ENCODE data around the gene TMCC1. TPM values are rescaled to one million over a fixed set of nuclear protein-coding genes. Genes with fewer than 3 reads are reported as not detected.

The TMCC1 gene
- total and polyA plus RNA-seq, 2 donors (not counting 3 experiments of a cell fraction or from before 2014, with no cell fraction given) = 17.4 to 38.4 TPM

DNA sequence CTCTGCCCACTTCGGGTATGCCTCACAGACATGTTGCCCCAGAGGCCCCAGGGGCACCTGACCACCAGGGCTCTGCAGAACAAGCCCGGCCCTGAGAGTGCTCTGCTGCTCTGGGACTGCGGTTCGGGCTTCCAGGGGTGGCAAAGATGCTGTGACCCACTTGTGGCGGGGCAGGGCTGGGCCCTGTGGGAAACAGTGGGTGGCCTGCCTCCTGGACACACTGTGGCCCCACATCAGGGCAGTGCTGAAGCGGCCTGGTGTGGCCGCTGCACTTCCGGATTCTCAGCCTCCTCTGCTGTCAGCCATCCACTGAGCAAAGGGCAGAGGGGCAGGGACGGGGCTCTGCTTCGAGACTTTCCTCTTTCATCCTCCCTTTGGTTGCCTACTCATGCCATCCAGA lies 260.5 kb downstream of the TMCC1 start:
- Histone ChIP-seq H3K4me3 (replicated peaks in 1 of 3; ENCODE audit: insufficient read depth in 1 of 3, low read depth in 1 of 3, low read length in 3 of 3) (no peak overlapping the region), H3K36me3 (ENCODE audit: control insufficient read depth in 2 of 2, extremely low read depth in 1 of 2, insufficient read depth in 2 of 2, low read length in 2 of 2) (no peaks in the 10 kb centered on the region), H3K4me2 (ENCODE audit: insufficient read depth, low read length) (no peak overlapping the region), H3K27me3 (ENCODE audit: control insufficient read depth in 2 of 2, insufficient read depth in 2 of 2, low read length in 2 of 2) (no peaks in the 10 kb centered on the region), H3K27ac (ENCODE audit: insufficient read depth, low read depth, low read length) (no peak overlapping the region), H4K20me1 (replicated peaks; ENCODE audit: control insufficient read depth, extremely low read depth, insufficient read depth, low read length) (no peaks in the 10 kb centered on the region), H3K4me1 (ENCODE audit: control insufficient read depth, extremely low read depth, insufficient read depth, low read length) (peaks cover 4% of the 10 kb centered on the region), H3K9me1 (replicated peaks; ENCODE audit: control insufficient read depth, extremely low read depth, insufficient read depth, low read length) (no peaks in the 10 kb centered on the region), H3K79me2 (ENCODE audit: control insufficient read depth, insufficient read depth, low read length) (no peaks in the 10 kb centered on the region), H2AFZ (ENCODE audit: low read depth, low read length) (no peak overlapping the region), H3K9me3 (replicated peaks; ENCODE audit: control insufficient read depth, insufficient read depth, low read length) (no peaks in the 10 kb centered on the region), H3K9ac (replicated peaks; ENCODE audit: extremely low read depth, insufficient read depth, low read length) (no peak overlapping the region)
- ChIA-PET POLR2A (no interaction called here), CTCF (interaction anchor here (0.6 kb wide), 1 partner anchor 257 kb away, joined by 3 read pairs; no protein-coding TSS in a partner anchor)
- intact Hi-C loops (cut with micrococcal nuclease) (no loop called here), dilution Hi-C loops (cut with MboI; ENCODE audit: extremely low pct_ligation_motif_present, low sequenced_read_pairs) (no loop called here)
- no peak for FAIRE-seq
- DNase-seq (ENCODE audit: low read depth, low spot score) = no peak
- TF ChIP-seq, protein P1, sequence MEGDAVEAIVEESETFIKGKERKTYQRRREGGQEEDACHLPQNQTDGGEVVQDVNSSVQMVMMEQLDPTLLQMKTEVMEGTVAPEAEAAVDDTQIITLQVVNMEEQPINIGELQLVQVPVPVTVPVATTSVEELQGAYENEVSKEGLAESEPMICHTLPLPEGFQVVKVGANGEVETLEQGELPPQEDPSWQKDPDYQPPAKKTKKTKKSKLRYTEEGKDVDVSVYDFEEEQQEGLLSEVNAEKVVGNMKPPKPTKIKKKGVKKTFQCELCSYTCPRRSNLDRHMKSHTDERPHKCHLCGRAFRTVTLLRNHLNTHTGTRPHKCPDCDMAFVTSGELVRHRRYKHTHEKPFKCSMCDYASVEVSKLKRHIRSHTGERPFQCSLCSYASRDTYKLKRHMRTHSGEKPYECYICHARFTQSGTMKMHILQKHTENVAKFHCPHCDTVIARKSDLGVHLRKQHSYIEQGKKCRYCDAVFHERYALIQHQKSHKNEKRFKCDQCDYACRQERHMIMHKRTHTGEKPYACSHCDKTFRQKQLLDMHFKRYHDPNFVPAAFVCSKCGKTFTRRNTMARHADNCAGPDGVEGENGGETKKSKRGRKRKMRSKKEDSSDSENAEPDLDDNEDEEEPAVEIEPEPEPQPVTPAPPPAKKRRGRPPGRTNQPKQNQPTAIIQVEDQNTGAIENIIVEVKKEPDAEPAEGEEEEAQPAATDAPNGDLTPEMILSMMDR (IDR thresholded peaks at IDR 0.05; ENCODE audit: extremely low read depth in 1 of 2, insufficient read depth in 1 of 2, low read depth in 1 of 2, low read length in 2 of 2) = no peak
- no TSS peak for BruUV-seq (replicated peaks)

DNA sequence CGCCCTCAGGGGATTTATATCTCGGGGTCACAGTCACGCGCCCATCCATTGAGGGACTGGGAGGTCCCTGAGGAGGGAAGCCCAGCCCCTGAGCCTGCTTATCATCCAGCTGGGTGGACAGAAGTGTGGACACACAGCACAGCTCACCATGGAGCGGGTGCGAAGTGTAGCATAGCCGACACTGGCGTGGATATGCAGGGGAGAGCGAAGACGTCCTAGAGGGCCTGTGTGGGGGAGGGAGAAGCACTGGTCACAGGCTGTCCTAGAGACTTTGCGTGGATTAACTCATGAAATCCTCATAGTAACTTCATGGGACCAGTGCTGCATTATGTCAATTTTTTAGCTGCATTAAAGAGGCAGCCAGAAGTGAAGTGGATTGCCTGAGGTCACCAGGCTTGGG lies 261.0 kb downstream of the TMCC1 start:
- no peak overlapping the region for H3K9ac ChIP-seq (replicated peaks; ENCODE audit: extremely low read depth, insufficient read depth, low read length)
- POLR2A ChIA-PET = no interaction called here
- no peak for DNase-seq (ENCODE audit: low read depth, low spot score)
- H3K4me3 ChIP-seq (replicated peaks in 1 of 3; ENCODE audit: insufficient read depth in 1 of 3, low read depth in 1 of 3, low read length in 3 of 3) = no peak overlapping the region
- H3K9me1 ChIP-seq (replicated peaks; ENCODE audit: control insufficient read depth, extremely low read depth, insufficient read depth, low read length) = no peaks in the 10 kb centered on the region
- peaks cover 8% of the 10 kb centered on the region for H3K4me1 ChIP-seq (ENCODE audit: control insufficient read depth, extremely low read depth, insufficient read depth, low read length)
- no TSS peak for BruUV-seq (replicated peaks)
- H3K79me2 ChIP-seq (ENCODE audit: control insufficient read depth, insufficient read depth, low read length) = no peaks in the 10 kb centered on the region
- H3K27ac ChIP-seq (ENCODE audit: insufficient read depth, low read depth, low read length) = no peak overlapping the region
- CTCF ChIA-PET = interaction anchor here (0.6 kb wide), 1 partner anchor 257 kb away, joined by 3 read pairs; no protein-coding TSS in a partner anchor
- intact Hi-C loops (cut with micrococcal nuclease) = no loop called here
- dilution Hi-C loops (cut with MboI; ENCODE audit: extremely low pct_ligation_motif_present, low sequenced_read_pairs) = no loop called here
- H3K36me3 ChIP-seq (ENCODE audit: control insufficient read depth in 2 of 2, extremely low read depth in 1 of 2, insufficient read depth in 2 of 2, low read length in 2 of 2) = no peaks in the 10 kb centered on the region
- no peak for FAIRE-seq
- H2AFZ ChIP-seq (ENCODE audit: low read depth, low read length) = no peak overlapping the region
- no peaks in the 10 kb centered on the region for H4K20me1 ChIP-seq (replicated peaks; ENCODE audit: control insufficient read depth, extremely low read depth, insufficient read depth, low read length)
- H3K4me2 ChIP-seq (ENCODE audit: insufficient read depth, low read length) = no peak overlapping the region
- TF ChIP-seq EZH2 (IDR thresholded peaks at IDR 0.05; ENCODE audit: borderline replicate concordance, low read depth, low read length, severe bottlenecking) = no peak
- no peak for TF ChIP-seq GATA2 (IDR thresholded peaks at IDR 0.05; ENCODE audit: insufficient read depth, insufficient read length, low read depth, low read length)
- TF ChIP-seq, protein P2, sequence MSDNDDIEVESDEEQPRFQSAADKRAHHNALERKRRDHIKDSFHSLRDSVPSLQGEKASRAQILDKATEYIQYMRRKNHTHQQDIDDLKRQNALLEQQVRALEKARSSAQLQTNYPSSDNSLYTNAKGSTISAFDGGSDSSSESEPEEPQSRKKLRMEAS (IDR thresholded peaks at IDR 0.05; ENCODE audit: insufficient read depth, insufficient read length) = no peak
- TF ChIP-seq, protein P1 (IDR thresholded peaks at IDR 0.05; ENCODE audit: extremely low read depth in 1 of 2, insufficient read depth in 1 of 2, low read depth in 1 of 2, low read length in 2 of 2) = no peak
- no peak for TF ChIP-seq JUN (IDR thresholded peaks at IDR 0.05; ENCODE audit: borderline replicate concordance, insufficient read depth, insufficient read length, low read depth)
- no peak for TF ChIP-seq FOS (IDR thresholded peaks at IDR 0.05; ENCODE audit: borderline replicate concordance, insufficient read depth, low read length)
- no peak for TF ChIP-seq POLR2A (IDR thresholded peaks at IDR 0.05; ENCODE audit: low read depth, low read length)
- TF ChIP-seq POLR2AphosphoS5 (IDR thresholded peaks at IDR 0.05; ENCODE audit: insufficient read depth, low read depth, low read length) = no peak
- TF ChIP-seq MYC (IDR thresholded peaks at IDR 0.05; ENCODE audit: low read depth, low read length) = no peak
- no peaks in the 10 kb centered on the region for H3K9me3 ChIP-seq (replicated peaks; ENCODE audit: control insufficient read depth, insufficient read depth, low read length)
- H3K27me3 ChIP-seq (ENCODE audit: control insufficient read depth in 2 of 2, insufficient read depth in 2 of 2, low read length in 2 of 2) = no peaks in the 10 kb centered on the region
